Skeletal muscle tissue (tissue), 4 donors: Measurements from ENCODE around the gene CERS1. TPM values are rescaled to one million over a fixed set of nuclear protein-coding genes. Genes with fewer than 3 reads are reported as not detected.
A peak's percentile ranks its signal among the peaks of the same experiment; 100 is the strongest.

Experiments used
- H3K27ac ChIP-seq: one replicate; pipeline ENCODE4 v1.7.0; 2013; ENCODE audit warnings: mild to moderate bottlenecking, low read depth, low read length, inconsistent platforms
- H3K27me3 ChIP-seq, 3 donors: one replicate each; pipeline ENCODE4 v1.7.0; 2013; ENCODE audit warnings: low read length in 3 of 3; ENCODE audit not compliant: control insufficient read depth in 3 of 3, insufficient read depth in 3 of 3
- H3K36me3 ChIP-seq, 3 donors: one replicate each; pipeline ENCODE4 v1.7.0; 2013; ENCODE audit warnings: low read length in 3 of 3; ENCODE audit not compliant: control insufficient read depth in 3 of 3, insufficient read depth in 3 of 3
- H3K4me1 ChIP-seq, 3 donors: one replicate each; pipeline ENCODE4 v1.7.0; 2013; ENCODE audit warnings: low read length in 3 of 3, mild to moderate bottlenecking in 3 of 3; ENCODE audit not compliant: control insufficient read depth in 3 of 3, insufficient read depth in 3 of 3
- H3K4me3 ChIP-seq, 3 donors: one replicate each; pipeline ENCODE4 v1.7.0; 2013; ENCODE audit warnings: low read length in 3 of 3
- H3K9ac ChIP-seq, 3 donors: one replicate each; pipeline ENCODE4 v1.7.0; 2013; ENCODE audit warnings: low read length in 3 of 3, mild to moderate bottlenecking in 3 of 3, moderate library complexity in 2 of 3, low read depth in 1 of 3
- H3K9me3 ChIP-seq, 3 donors: one replicate each; pipeline ENCODE4 v1.7.0; 2013; ENCODE audit warnings: low read length in 3 of 3; ENCODE audit not compliant: control insufficient read depth in 3 of 3
- total RNA-seq: library from RNA; depleted of rRNA; stranded (reverse); fragments of >200 nt; gene quantifications from one replicate; pipeline ENCODE4 v1.2.3, GENCODE V29; 2014
- donor health status: Osteomylitis.

CERS1 gene
- total RNA-seq, 1 donor from 2014 or later, result 17.7 TPM

- Histone ChIP-seq H3K36me3 (peaks cover 96 to 100% (median 98%) of the 10 kb centered on the region in 3 donors), H3K9ac (no peak overlapping the region), H3K4me1 (peaks cover 10 to 15% (median 10%) of the 10 kb centered on the region in 3 donors), H3K4me3 (no peak overlapping the region), H3K9me3 (no peaks in the 10 kb centered on the region), H3K27me3 (no peaks in the 10 kb centered on the region), H3K27ac (no peak overlapping the region)
These were observed 38.7 kb downstream of the CERS1 start for GRCh38 chr19:18857223-18857622.

- Histone ChIP-seq H3K9ac (no peak overlapping the region), H3K36me3 (peaks cover 96 to 99% (median 98%) of the 10 kb centered on the region in 3 donors), H3K27ac (no peak overlapping the region), H3K4me3 (no peak overlapping the region), H3K4me1 (peaks cover 10 to 15% (median 10%) of the 10 kb centered on the region in 3 donors), H3K9me3 (no peaks in the 10 kb centered on the region), H3K27me3 (no peaks in the 10 kb centered on the region)
These were observed 39.4 kb downstream of the CERS1 start for GRCh38 chr19:18856385-18857126.

GRCh38 chr19:18855647-18856384 is 40.1 kb downstream of the CERS1 start:
- no peak overlapping the region for H3K4me3 ChIP-seq
- H3K27me3 ChIP-seq, result no peaks in the 10 kb centered on the region
- H3K9ac ChIP-seq, result no peak overlapping the region
- H3K9me3 ChIP-seq, result no peaks in the 10 kb centered on the region
- no peak overlapping the region for H3K27ac ChIP-seq
- peaks cover 10 to 19% (median 12%) of the 10 kb centered on the region in 3 donors for H3K4me1 ChIP-seq
- H3K36me3 ChIP-seq, result peaks cover 95 to 97% (median 96%) of the 10 kb centered on the region in 3 donors

- Histone ChIP-seq H3K36me3 (peaks cover 94 to 97% (median 95%) of the 10 kb centered on the region in 3 donors), H3K9me3 (no peaks in the 10 kb centered on the region), H3K4me1 (peaks cover 13 to 23% (median 19%) of the 10 kb centered on the region in 3 donors), H3K27ac (no peak overlapping the region), H3K9ac (no peak overlapping the region), H3K27me3 (no peaks in the 10 kb centered on the region), H3K4me3 (no peak overlapping the region)
These were observed 41.0 kb downstream of the CERS1 start for GRCh38 chr19:18854982-18855381.

GRCh38 chr19:18853755-18854427 is 42.1 kb downstream of the CERS1 start:
- Histone ChIP-seq H3K36me3 (peaks cover 84 to 86% (median 85%) of the 10 kb centered on the region in 3 donors), H3K4me1 (peaks cover 21 to 23% (median 22%) of the 10 kb centered on the region in 3 donors), H3K27me3 (no peaks in the 10 kb centered on the region), H3K4me3 (no peak overlapping the region), H3K9me3 (no peaks in the 10 kb centered on the region), H3K9ac (no peak overlapping the region), H3K27ac (no peak overlapping the region)

- H3K9ac ChIP-seq, result no peak overlapping the region
- peaks cover 75 to 81% (median 80%) of the 10 kb centered on the region in 3 donors for H3K36me3 ChIP-seq
- no peak overlapping the region for H3K4me3 ChIP-seq
- no peaks in the 10 kb centered on the region for H3K27me3 ChIP-seq
- no peaks in the 10 kb centered on the region for H3K9me3 ChIP-seq
- H3K27ac ChIP-seq, result no peak overlapping the region
- peaks cover 33 to 34% (median 34%) of the 10 kb centered on the region in 3 donors for H3K4me1 ChIP-seq
These were observed 43.3 kb downstream of the CERS1 start for GRCh38 chr19:18852648-18853047.

GRCh38 chr19:18851673-18852325 is 44.2 kb downstream of the CERS1 start:
- Histone ChIP-seq H3K9ac (no peak overlapping the region), H3K4me1 (peaks cover 42 to 43% (median 42%) of the 10 kb centered on the region in 3 donors), H3K4me3 (no peak overlapping the region), H3K27ac (no peak overlapping the region), H3K9me3 (no peaks in the 10 kb centered on the region), H3K36me3 (peaks cover 67 to 73% (median 71%) of the 10 kb centered on the region in 3 donors), H3K27me3 (no peaks in the 10 kb centered on the region)

GRCh38 chr19:18850471-18851375 is 45.2 kb downstream of the CERS1 start:
- peaks cover 62 to 67% (median 62%) of the 10 kb centered on the region in 3 donors for H3K36me3 ChIP-seq
- H3K9me3 ChIP-seq, result no peaks in the 10 kb centered on the region
- H3K9ac ChIP-seq, result peak overlapping the region; percentile 14 to 21 (median 16)
- no peaks in the 10 kb centered on the region for H3K27me3 ChIP-seq
- H3K4me3 ChIP-seq, result no peak overlapping the region
- H3K4me1 ChIP-seq, result peaks cover 43 to 50% (median 49%) of the 10 kb centered on the region in 3 donors
- peak overlapping the region; percentile 85 for H3K27ac ChIP-seq
